ENCODE results near the gene TSPEAR. TPM values are rescaled to one million over a fixed set of nuclear protein-coding genes. Genes with fewer than 3 reads are reported as not detected.

Gene TSPEAR
- total and polyA plus RNA-seq, 9 of the 15 experiments (the other 6 are each of a cell fraction or from before 2014, with no cell fraction given): not detected

- Histone ChIP-seq H4K20me1 (replicated peaks; ENCODE audit: control insufficient read depth, insufficient read depth, low read length) (no peaks in the 10 kb centered on the region), H3K4me1 (replicated peaks in 1 of 2; ENCODE audit: control insufficient read depth in 2 of 2, insufficient read depth in 2 of 2, low read length in 2 of 2) (peaks cover 0 to 13% of the 10 kb centered on the region in 2 experiments; a peak in 1 of 5 replicates), H3K9me1 (ENCODE audit: control insufficient read depth, insufficient read depth, low read length) (no peaks in the 10 kb centered on the region), H2AFZ (ENCODE audit: low read depth, low read length) (no peak overlapping the region), H3K36me3 (ENCODE audit: control insufficient read depth, insufficient read depth, low read length) (no peaks in the 10 kb centered on the region), H3K27ac (ENCODE audit: extremely low read depth, low read depth, low read length) (no peak overlapping the region), H3K9me3 (replicated peaks; ENCODE audit: control insufficient read depth, insufficient read depth, low read depth, low read length) (no peaks in the 10 kb centered on the region), H3K4me3 (no peak overlapping the region), H3K4me2 (ENCODE audit: insufficient read depth, low read length) (no peak overlapping the region), H3K27me3 (ENCODE audit: control insufficient read depth in 2 of 2, insufficient read depth in 2 of 2, low read length in 2 of 2) (peaks cover 41 to 57% of the 10 kb centered on the region in 2 experiments), H3K9ac (ENCODE audit: insufficient read depth in 1 of 2, low read depth in 2 of 2, low read length in 2 of 2) (0 out of 4 replicates have a peak overlapping the region, but pooled peaks of 1 of the 2 experiments have one; percentile 13), H3K79me2 (ENCODE audit: control insufficient read depth, insufficient read depth, low read length) (no peaks in the 10 kb centered on the region)
- in situ Hi-C loops (cut with MboI): no loop called here
- FAIRE-seq (no peak), ATAC-seq (no peak), DNase-seq (ENCODE audit: extremely low read depth in 1 of 4, low spot score in 3 of 4) (no peak)
- under 1% methylated on average over 11 of the region's 14 CpGs for WGBS (ENCODE audit: insufficient coverage, low coverage, missing lambda C conversion rate)
- intact Hi-C loops (cut with micrococcal nuclease): no loop called here
- no TSS peak for BruUV-seq (replicated peaks)
- ChIA-PET CTCF (ENCODE audit: low intra/inter-chr PET ratio) (no interaction called here), POLR2A (interaction anchor here (0.6 to 1.4 kb wide), 3 partner anchors 11 to 281 kb away, joined by 3 to 5 read pairs (median 3); no protein-coding TSS in a partner anchor)
- TF ChIP-seq XRCC5 (IDR thresholded peaks at IDR 0.05; ENCODE audit: low read depth, low read length) (no peak), POLR2A (conservative IDR thresholded peaks at IDR 0.05) (no peak), BCOR (IDR thresholded peaks at IDR 0.05) (no peak), MCM7 (IDR thresholded peaks at IDR 0.05) (no peak), GATAD2B (IDR thresholded peaks at IDR 0.05; ENCODE audit: borderline replicate concordance) (no peak), IRF2 (CRISPR knock-in tag; IDR thresholded peaks at IDR 0.05) (no peak), KLF10 (CRISPR knock-in tag; IDR thresholded peaks at IDR 0.05) (no peak), NFE2 (IDR thresholded peaks at IDR 0.05; ENCODE audit: low read depth) (no peak), TSC22D4 (tag; IDR thresholded peaks at IDR 0.05) (no peak), SPI1 (IDR thresholded peaks at IDR 0.05; ENCODE audit: borderline replicate concordance, low read depth, low read length) (no peak), U2AF2 (optimal IDR thresholded peaks at IDR 0.05; ENCODE audit: low read depth, low read length) (no peak), STAT5A (IDR thresholded peaks at IDR 0.05; ENCODE audit: borderline replicate concordance, low read length) (no peak), E2F3 (CRISPR knock-in tag; IDR thresholded peaks at IDR 0.05) (no peak), NFATC3 (IDR thresholded peaks at IDR 0.05) (no peak), CCAR2 (IDR thresholded peaks at IDR 0.05; ENCODE audit: low read depth, low read length) (no peak), POLR2B (IDR thresholded peaks at IDR 0.05; ENCODE audit: low read depth, partially characterized antibody) (no peak), ZBTB8A (IDR thresholded peaks at IDR 0.05; ENCODE audit: partially characterized antibody) (no peak)
- TF ChIP-seq, protein P1, sequence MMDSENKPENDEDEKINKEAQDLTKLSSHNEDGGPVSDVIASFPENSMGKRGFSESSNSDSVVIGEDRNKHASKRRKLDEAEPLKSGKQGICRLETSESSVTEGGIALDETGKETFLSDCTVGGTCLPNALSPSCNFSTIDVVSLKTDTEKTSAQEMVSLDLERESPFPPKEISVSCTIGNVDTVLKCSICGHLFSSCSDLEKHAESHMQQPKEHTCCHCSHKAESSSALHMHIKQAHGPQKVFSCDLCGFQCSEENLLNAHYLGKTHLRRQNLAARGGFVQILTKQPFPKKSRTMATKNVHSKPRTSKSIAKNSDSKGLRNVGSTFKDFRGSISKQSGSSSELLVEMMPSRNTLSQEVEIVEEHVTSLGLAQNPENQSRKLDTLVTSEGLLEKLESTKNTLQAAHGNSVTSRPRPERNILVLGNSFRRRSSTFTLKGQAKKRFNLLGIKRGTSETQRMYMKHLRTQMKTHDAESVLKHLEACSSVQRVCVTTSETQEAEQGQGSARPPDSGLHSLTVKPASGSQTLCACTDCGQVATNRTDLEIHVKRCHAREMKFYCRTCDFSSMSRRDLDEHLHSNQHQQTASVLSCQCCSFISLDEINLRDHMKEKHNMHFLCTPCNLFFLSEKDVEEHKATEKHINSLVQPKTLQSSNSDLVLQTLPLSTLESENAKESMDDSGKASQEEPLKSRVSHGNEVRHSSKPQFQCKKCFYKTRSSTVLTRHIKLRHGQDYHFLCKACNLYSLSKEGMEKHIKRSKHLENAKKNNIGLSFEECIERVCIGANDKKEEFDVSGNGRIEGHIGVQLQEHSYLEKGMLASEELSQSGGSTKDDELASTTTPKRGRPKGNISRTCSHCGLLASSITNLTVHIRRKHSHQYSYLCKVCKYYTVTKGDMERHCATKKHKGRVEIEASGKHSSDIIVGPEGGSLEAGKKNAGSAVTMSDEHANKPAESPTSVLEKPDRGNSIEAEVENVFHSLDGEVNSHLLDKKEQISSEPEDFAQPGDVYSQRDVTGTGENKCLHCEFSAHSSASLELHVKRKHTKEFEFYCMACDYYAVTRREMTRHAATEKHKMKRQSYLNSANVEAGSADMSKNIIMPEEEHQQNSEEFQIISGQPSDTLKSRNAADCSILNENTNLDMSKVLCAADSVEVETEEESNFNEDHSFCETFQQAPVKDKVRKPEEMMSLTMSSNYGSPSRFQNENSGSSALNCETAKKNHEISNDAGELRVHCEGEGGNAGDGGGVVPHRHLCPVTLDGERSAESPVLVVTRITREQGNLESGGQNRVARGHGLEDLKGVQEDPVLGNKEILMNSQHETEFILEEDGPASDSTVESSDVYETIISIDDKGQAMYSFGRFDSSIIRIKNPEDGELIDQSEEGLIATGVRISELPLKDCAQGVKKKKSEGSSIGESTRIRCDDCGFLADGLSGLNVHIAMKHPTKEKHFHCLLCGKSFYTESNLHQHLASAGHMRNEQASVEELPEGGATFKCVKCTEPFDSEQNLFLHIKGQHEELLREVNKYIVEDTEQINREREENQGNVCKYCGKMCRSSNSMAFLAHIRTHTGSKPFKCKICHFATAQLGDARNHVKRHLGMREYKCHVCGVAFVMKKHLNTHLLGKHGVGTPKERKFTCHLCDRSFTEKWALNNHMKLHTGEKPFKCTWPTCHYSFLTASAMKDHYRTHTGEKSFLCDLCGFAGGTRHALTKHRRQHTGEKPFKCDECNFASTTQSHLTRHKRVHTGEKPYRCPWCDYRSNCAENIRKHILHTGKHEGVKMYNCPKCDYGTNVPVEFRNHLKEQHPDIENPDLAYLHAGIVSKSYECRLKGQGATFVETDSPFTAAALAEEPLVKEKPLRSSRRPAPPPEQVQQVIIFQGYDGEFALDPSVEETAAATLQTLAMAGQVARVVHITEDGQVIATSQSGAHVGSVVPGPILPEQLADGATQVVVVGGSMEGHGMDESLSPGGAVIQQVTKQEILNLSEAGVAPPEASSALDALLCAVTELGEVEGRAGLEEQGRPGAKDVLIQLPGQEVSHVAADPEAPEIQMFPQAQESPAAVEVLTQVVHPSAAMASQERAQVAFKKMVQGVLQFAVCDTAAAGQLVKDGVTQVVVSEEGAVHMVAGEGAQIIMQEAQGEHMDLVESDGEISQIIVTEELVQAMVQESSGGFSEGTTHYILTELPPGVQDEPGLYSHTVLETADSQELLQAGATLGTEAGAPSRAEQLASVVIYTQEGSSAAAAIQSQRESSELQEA (IDR thresholded peaks at IDR 0.05; ENCODE audit: low read depth): no peak
These were observed 260.4 kb downstream of the TSPEAR start for GRCh38 chr21:44450999-44451398.
